IgD-negative memory B cell (primary cell): ENCODE data around the gene TPR. TPM values are rescaled to one million over a fixed set of nuclear protein-coding genes. Genes with fewer than 3 reads are reported as not detected.

Experiments used
- H3K27ac Mint-ChIP-seq, 3 donors: one replicate each; pipeline ENCODE4 v1.8.0; 2020 to 2022; ENCODE audit warnings: mild to moderate bottlenecking in 3 of 3, mixed read lengths in 3 of 3, moderate library complexity in 1 of 3
- H3K27me3 Mint-ChIP-seq: one replicate; pipeline ENCODE4 v1.8.0; 2021; ENCODE audit warnings: mixed read lengths
- H3K36me3 Mint-ChIP-seq: one replicate; pipeline ENCODE4 v1.8.0; 2020; ENCODE audit warnings: mild to moderate bottlenecking, mixed read lengths
- H3K4me1 Mint-ChIP-seq, 3 donors: one replicate each; pipeline ENCODE4 v1.8.0; 2020 to 2022; ENCODE audit warnings: mixed read lengths in 3 of 3, mild to moderate bottlenecking in 1 of 3
- H3K4me3 Mint-ChIP-seq, 4 donors: one replicate each; pipeline ENCODE4 v1.8.0; 2020 to 2022; ENCODE audit warnings: mild to moderate bottlenecking in 4 of 4, mixed read lengths in 4 of 4, moderate library complexity in 3 of 4
- H3K9me3 Mint-ChIP-seq, 3 donors: one replicate each; pipeline ENCODE4 v1.8.0; 2020 to 2021; ENCODE audit warnings: mixed read lengths in 3 of 3, mild to moderate bottlenecking in 1 of 3
- polyA plus RNA-seq: library from polyadenylated mRNA; unstranded; fragments of 300-500 nt; fragmentation: Illumina TruSeq; gene quantifications from one replicate; pipeline ENCODE4 v1.2.3, GENCODE V29; 2021

Gene TPR
- polyA plus RNA-seq, 1 donor from 2014 or later, result 64.2 TPM

- Mint-ChIP-seq H3K27me3 (no peaks in the 10 kb centered on the region), H3K36me3 (peaks cover 2% of the 10 kb centered on the region), H3K27ac (no peak overlapping the region), H3K4me1 (peaks cover 0 to 11% (median 0%) of the 10 kb centered on the region in 3 donors), H3K4me3 (no peak overlapping the region), H3K9me3 (no peaks in the 10 kb centered on the region)
These were observed 67.6 kb downstream of the TPR start for GRCh38 chr1:186307445-186307844.

- Mint-ChIP-seq H3K36me3 (peaks cover 2% of the 10 kb centered on the region), H3K9me3 (no peaks in the 10 kb centered on the region), H3K27me3 (peaks cover under 1% of the 10 kb centered on the region), H3K4me1 (peaks cover 0 to 11% (median 0%) of the 10 kb centered on the region in 3 donors), H3K27ac (peak overlapping the region in 1 of 3 donors; percentile 64), H3K4me3 (no peak overlapping the region)
These were observed 68.5 kb downstream of the TPR start for GRCh38 chr1:186306533-186306932.

DNA sequence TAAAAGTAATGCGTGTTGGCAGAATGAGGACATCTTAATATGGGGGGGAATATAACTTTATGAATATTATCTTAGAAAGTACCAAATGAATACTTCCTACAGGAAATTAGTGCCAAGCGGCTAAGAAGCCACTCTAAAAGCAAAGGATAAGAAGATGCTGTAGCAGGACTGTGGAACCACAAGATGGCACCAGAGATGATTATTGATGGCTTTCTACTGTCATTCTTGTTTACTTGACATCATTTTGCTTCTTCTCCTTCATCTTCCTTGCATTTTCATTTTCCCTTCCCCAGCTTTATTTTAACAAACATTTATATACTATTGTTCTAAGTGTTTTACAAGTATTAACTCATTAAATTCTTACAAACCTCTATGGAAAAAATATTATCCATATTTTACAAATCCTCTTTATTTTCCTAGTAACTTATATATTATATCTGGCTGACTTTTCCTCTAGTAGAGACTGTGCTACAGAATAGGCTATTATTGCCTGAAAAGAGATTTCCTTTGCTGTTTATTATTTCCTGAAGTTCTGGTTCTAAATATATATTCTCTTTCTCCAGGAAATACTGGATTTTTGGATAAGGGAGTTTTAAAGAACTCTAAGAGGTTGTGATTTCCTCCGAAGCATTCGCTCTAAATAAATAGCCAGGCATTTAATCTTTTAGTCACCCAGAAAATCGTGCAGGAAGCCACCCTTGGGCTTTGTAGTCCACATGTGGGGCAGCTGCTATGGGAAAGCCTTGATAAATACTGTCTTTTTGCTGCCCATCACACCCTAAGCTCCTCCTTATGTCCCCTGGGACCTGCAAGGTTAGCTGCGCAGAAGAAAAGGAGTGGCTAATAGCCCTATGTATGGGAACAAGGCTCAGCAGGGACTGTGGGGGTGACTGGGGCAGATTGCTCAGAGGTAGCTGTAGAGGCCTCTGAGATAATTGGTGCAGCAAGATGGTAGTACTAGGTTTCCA lies 69.8 kb downstream of the TPR start:
- H3K9me3 Mint-ChIP-seq, result no peaks in the 10 kb centered on the region
- no peak overlapping the region for H3K4me3 Mint-ChIP-seq
- no peaks in the 10 kb centered on the region for H3K36me3 Mint-ChIP-seq
- H3K27ac Mint-ChIP-seq, result peak overlapping the region in 1 of 3 donors; percentile 0
- peaks cover 0 to 11% (median 0%) of the 10 kb centered on the region in 3 donors for H3K4me1 Mint-ChIP-seq
- peaks cover 2% of the 10 kb centered on the region for H3K27me3 Mint-ChIP-seq

DNA sequence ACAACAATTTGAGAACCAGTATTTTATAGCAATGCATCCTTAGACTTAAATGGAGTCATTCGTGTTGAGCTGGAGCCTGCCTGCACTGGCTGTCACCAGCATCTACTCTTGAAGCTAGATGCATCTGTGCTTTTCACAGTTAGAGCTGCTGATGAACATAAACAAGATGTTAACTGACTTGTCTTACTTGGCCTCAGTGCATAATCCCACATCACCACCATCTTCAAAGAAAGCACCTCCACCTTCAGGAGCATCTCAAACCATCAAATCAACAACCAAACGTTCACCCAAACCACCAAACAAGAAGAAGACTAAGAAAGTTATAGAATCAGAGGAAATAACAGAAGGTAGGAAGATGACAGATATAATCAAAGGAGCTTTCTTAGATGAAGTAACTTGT lies 71.1 kb downstream of the TPR start:
- H3K27me3 Mint-ChIP-seq, result peaks cover 3% of the 10 kb centered on the region
- H3K36me3 Mint-ChIP-seq, result no peaks in the 10 kb centered on the region
- no peak overlapping the region for H3K4me3 Mint-ChIP-seq
- no peaks in the 10 kb centered on the region for H3K9me3 Mint-ChIP-seq
- peaks cover 0 to 11% (median 0%) of the 10 kb centered on the region in 3 donors for H3K4me1 Mint-ChIP-seq
- H3K27ac Mint-ChIP-seq, result no peak overlapping the region

- Mint-ChIP-seq H3K36me3 (no peaks in the 10 kb centered on the region), H3K27ac (no peak overlapping the region), H3K4me3 (no peak overlapping the region), H3K9me3 (no peaks in the 10 kb centered on the region), H3K27me3 (peaks cover 3% of the 10 kb centered on the region), H3K4me1 (peaks cover 0 to 11% (median 0%) of the 10 kb centered on the region in 3 donors)
These were observed 72.6 kb downstream of the TPR start for GRCh38 chr1:186302381-186302920.

DNA sequence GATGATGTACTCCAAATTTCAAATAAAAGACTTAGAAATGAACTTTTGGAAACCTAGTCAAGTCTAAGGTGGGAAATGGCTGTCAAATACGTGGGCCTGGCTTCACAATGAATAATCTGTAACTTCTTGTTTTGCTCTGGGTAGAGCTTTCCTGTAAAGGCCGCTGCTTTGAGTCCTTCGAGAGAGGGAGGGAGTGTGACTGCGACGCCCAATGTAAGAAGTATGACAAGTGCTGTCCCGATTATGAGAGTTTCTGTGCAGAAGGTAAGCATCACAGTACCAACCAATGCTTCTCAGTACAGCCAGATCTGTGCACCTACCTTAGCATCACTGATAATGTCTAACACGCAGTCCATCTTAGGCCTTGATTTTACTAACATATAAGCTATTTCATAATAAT lies 73.6 kb downstream of the TPR start:
- Mint-ChIP-seq H3K27me3 (peaks cover 3% of the 10 kb centered on the region), H3K4me1 (peaks cover 0 to 9% (median 0%) of the 10 kb centered on the region in 3 donors), H3K9me3 (no peaks in the 10 kb centered on the region), H3K4me3 (no peak overlapping the region), H3K36me3 (no peaks in the 10 kb centered on the region), H3K27ac (peak overlapping the region in 1 of 3 donors; percentile 35)

DNA sequence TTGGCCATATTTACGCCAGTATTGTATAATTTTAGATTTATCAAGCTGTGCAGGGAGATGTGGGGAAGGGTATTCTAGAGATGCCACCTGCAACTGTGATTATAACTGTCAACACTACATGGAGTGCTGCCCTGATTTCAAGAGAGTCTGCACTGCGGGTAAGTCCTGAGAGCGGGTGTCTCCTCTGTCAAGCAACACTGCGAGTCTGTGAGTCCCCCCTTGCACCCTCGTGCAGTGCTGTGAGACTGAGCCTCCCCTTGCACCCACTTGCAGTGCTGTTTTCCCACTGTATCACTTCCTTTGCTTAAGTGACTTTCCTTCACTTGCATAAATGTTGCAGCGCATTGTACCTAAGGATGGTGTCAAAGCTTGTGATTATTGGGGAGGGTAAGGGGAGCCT lies 75.0 kb downstream of the TPR start:
- Mint-ChIP-seq H3K27me3 (peaks cover 3% of the 10 kb centered on the region), H3K4me3 (no peak overlapping the region), H3K36me3 (no peaks in the 10 kb centered on the region), H3K27ac (no peak overlapping the region), H3K9me3 (no peaks in the 10 kb centered on the region), H3K4me1 (peaks cover 0 to under 1% (median 0%) of the 10 kb centered on the region in 3 donors)

DNA sequence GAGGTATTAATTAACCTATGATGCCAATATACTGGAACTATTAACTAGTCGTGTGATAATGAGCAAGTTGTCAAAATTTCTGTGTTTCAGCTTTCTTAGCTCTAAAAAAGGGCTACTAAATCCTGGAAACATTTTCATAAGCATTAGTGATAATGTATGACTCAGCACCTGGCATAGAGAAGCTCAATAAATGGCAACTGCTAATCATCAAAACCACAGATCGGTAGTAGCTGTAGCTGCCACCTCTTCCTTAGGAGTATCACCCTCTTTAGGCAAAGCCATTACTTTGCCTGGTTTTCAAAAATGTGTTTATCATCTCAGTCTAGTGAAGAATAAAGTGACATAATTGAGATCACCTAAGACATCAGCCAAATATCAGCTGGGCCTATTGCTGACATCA lies 75.5 kb downstream of the TPR start:
- Mint-ChIP-seq H3K9me3 (no peaks in the 10 kb centered on the region), H3K4me1 (no peaks in the 10 kb centered on the region), H3K27ac (no peak overlapping the region), H3K36me3 (no peaks in the 10 kb centered on the region), H3K27me3 (peaks cover 3% of the 10 kb centered on the region), H3K4me3 (no peak overlapping the region)

DNA sequence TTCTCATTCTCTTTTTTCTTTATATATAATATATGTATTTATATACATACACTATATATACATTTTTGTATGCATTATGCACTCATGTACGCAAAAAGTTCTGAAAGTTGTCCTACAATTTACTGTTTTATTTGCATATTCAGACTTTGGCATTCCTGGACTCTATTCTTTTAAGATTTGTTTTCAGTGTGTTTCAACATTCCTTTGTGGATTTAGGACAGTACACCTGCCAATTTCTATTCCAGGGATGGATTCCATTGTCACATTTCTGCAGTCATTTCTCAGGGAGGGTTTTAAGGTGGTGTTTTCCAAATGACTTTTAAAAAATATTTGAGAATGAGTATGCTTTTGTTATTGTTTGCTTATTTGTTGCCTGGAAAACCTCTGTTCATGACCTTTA lies 76.2 kb downstream of the TPR start:
- Mint-ChIP-seq H3K9me3 (no peaks in the 10 kb centered on the region), H3K4me1 (no peaks in the 10 kb centered on the region), H3K36me3 (no peaks in the 10 kb centered on the region), H3K4me3 (no peak overlapping the region), H3K27me3 (peaks cover 3% of the 10 kb centered on the region), H3K27ac (no peak overlapping the region)

GRCh38 chr1:186297439-186298045 lies 77.5 kb downstream of the TPR start:
- H3K27me3 Mint-ChIP-seq, result peaks cover 3% of the 10 kb centered on the region
- no peaks in the 10 kb centered on the region for H3K9me3 Mint-ChIP-seq
- H3K4me1 Mint-ChIP-seq, result no peaks in the 10 kb centered on the region
- no peaks in the 10 kb centered on the region for H3K36me3 Mint-ChIP-seq
- no peak overlapping the region for H3K27ac Mint-ChIP-seq
- no peak overlapping the region for H3K4me3 Mint-ChIP-seq

DNA sequence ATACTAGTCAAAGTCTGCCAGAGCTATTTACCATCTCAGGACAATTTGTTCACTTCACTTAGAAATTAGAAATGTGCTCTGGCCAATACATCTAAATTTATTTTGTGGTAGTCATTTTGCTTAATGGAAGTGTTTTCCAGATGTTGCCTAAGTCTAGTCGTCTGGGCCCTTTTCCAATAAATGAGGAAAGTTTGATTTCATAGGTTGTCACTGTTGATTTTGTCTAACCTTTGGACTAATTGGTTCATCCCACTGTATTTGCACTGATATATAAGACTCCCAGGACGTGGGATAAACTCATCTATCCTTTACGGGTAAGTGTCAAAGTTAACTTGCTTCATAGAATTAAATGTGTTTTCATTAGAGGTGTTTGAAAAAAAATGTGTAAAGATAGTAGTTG lies 79.1 kb downstream of the TPR start, which contains the start of gene PRG4:
Gene PRG4 (plus strand): TSS at position 300 of the 400 bp plus-strand sequence.
- peaks cover 1% of the 10 kb centered on the region for H3K27me3 Mint-ChIP-seq
- H3K36me3 Mint-ChIP-seq, result no peaks in the 10 kb centered on the region
- H3K4me3 Mint-ChIP-seq, result no peak within 1 kb of the TSS

GRCh38 chr1:186292875-186293274 lies 82.2 kb downstream of the TPR start:
- no peak overlapping the region for H3K27ac Mint-ChIP-seq

More for the DNA sequence above, 79.1 kb downstream of the TPR start, which contains the start of gene PRG4:
- Mint-ChIP-seq H3K27ac (no peak within 1 kb of the TSS), H3K4me1 (no peaks in the 10 kb centered on the region), H3K9me3 (no peaks in the 10 kb centered on the region)

GRCh38 chr1:186291271-186291670 lies 83.8 kb downstream of the TPR start:
- Mint-ChIP-seq H3K27ac (no peak overlapping the region), H3K9me3 (peaks cover 0 to 2% (median 0%) of the 10 kb centered on the region in 3 donors), H3K4me3 (no peak overlapping the region), H3K36me3 (no peaks in the 10 kb centered on the region), H3K27me3 (peaks cover 4% of the 10 kb centered on the region), H3K4me1 (no peaks in the 10 kb centered on the region)

More at GRCh38 chr1:186292875-186293274, 82.2 kb downstream of the TPR start:
- no peaks in the 10 kb centered on the region for H3K36me3 Mint-ChIP-seq
- no peak overlapping the region for H3K4me3 Mint-ChIP-seq
- H3K27me3 Mint-ChIP-seq, result peaks cover under 1% of the 10 kb centered on the region
- H3K4me1 Mint-ChIP-seq, result no peaks in the 10 kb centered on the region
- H3K9me3 Mint-ChIP-seq, result peaks cover 0 to 2% (median 0%) of the 10 kb centered on the region in 3 donors

DNA sequence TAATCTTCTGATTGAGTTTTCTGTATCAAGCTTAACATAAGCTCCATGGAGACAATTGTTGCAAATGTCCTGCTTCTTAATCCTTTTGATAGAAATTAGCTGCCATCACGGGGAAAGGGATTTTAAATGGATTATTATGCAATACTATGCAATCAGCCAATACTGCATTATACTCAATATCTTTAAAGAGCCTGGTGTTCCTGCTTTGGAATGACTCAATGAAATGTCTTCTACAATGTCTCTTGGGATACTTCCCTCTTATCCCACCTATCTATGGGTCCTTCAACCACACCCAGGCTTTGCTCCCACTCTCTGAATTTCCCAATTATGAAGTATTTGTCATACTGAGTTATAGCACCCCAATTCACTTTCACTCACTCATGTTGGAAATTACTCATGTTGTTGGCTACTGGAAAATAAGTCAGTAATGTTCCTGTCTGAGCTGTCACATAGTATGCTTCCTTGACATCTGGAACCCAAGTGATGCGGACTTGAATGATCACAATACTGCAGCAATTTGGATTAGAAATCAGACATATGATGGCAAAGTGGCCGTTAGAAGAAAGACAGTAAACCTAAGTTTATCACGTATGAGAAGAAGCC lies 85.0 kb downstream of the TPR start:
- no peak overlapping the region for H3K4me3 Mint-ChIP-seq
- no peaks in the 10 kb centered on the region for H3K36me3 Mint-ChIP-seq
- H3K27me3 Mint-ChIP-seq, result peaks cover 4% of the 10 kb centered on the region
- peaks cover 0 to 2% (median 0%) of the 10 kb centered on the region in 3 donors for H3K9me3 Mint-ChIP-seq
- H3K4me1 Mint-ChIP-seq, result no peaks in the 10 kb centered on the region
- no peak overlapping the region for H3K27ac Mint-ChIP-seq
